GM20431 (cell line): ENCODE results near the gene DIAPH2.
"Not testable (repeated sequence)": the region's sequence is repeated elsewhere in the genome, so short reads cannot be mapped to it uniquely, and the experiment has no call there.

Experiments
- in situ Hi-C: fragments of 300-500 bp; cut with MseI, MboI; formaldehyde crosslinking; loops from one replicate; pipeline ENCODE4 v1.15.0; 2020; ENCODE audit warnings: low sequenced_read_pairs; ENCODE audit not compliant: unreplicated experiment

The DIAPH2 gene

GRCh38 chrX:97402903-97403302 lies 718.3 kb downstream of the DIAPH2 start:
- in situ Hi-C loops = no loop called here

GRCh38 chrX:97405031-97405660 lies 720.5 kb downstream of the DIAPH2 start:
- in situ Hi-C loops = no loop called here

- in situ Hi-C loops = not testable (repeated sequence)
These were observed 725.2 kb downstream of the DIAPH2 start for GRCh38 chrX:97409632-97410415.

DNA sequence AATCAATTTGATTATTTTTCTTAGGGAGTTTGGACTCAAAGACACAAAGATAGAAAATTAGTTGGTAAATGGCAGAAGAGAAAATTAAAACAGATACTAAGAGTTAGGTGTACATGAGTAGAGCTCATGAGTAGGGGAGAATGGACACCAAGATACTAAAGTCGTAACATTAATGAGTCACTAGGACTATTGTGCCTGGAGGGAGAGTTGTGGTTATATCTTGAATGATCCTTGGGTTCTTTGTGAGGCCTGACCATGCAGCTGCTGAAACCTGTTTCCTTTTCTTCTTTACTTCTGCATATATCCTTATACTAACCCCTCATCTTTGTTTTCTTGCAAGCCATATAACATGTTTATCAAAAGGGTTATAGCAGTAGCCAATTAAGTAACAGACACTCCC lies 731.8 kb downstream of the DIAPH2 start:
- in situ Hi-C loops = no loop called here

- in situ Hi-C loops = no loop called here
These were observed 744.5 kb downstream of the DIAPH2 start for GRCh38 chrX:97429101-97429500.

- in situ Hi-C loops = no loop called here
These were observed 746.6 kb downstream of the DIAPH2 start for GRCh38 chrX:97431281-97431680.

- in situ Hi-C loops = no loop called here
These were observed 761.7 kb downstream of the DIAPH2 start for GRCh38 chrX:97446298-97446882.

- in situ Hi-C loops = no loop called here
These were observed 762.7 kb downstream of the DIAPH2 start for GRCh38 chrX:97447306-97447705.

- in situ Hi-C loops = no loop called here
These were observed 767.6 kb downstream of the DIAPH2 start for GRCh38 chrX:97452283-97452682.

GRCh38 chrX:97461763-97462162 lies 777.1 kb downstream of the DIAPH2 start:
- in situ Hi-C loops = no loop called here

DNA sequence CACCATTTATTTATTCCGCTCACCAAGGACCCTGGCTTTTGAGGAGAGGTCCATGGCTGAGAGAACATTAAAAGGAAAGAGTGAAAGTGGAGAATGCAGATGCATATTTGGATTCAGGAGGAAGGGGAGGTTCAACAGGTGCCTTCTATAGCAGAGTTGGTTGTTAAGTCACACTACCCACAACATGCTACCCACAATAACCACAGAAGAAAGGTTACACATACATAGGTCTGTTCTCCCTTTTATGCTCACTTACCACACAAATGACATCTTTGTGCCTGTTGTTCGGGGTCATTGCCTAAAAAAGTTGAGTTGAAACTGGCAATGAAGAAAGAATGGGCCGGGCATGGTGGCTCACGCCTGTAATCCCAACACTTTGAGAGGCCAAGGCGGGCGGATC lies 786.4 kb downstream of the DIAPH2 start:
- in situ Hi-C loops = no loop called here

- in situ Hi-C loops = no loop called here
These were observed 790.3 kb downstream of the DIAPH2 start for GRCh38 chrX:97474933-97475332.

- in situ Hi-C loops = no loop called here
These were observed 794.7 kb downstream of the DIAPH2 start for GRCh38 chrX:97479106-97479890.

- in situ Hi-C loops = no loop called here
These were observed 796.6 kb downstream of the DIAPH2 start for GRCh38 chrX:97481228-97481627.

DNA sequence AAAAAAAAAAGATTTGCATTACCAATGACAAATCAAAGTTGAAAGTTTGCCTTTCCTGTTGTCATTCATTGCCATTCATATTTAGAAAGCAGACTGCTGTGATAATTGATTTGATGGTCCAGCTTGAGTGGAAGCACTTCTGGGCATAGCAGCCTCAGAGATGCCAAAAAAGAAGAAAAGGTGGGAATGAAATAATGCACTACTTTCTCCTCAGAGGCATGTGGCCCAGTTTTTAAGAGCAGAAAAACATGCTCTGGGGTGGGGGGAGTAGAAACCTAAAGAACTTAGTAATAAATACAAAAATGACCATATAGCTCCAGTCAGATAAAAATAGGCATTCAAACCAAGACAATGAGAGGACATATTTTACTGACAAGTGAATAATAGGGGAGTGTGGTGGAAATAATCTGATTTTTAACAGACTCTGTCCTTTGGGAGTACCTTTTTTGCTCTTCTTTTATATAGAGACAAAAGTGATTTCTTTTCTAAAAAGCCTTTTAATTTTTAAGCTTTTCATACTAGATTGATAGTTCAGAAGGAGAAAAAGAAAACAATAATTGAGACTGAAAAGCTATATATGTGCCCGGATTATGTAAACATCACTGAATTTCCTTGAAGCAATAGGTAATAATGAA lies 798.1 kb downstream of the DIAPH2 start:
- in situ Hi-C loops = no loop called here

- in situ Hi-C loops = no loop called here
These were observed 806.0 kb downstream of the DIAPH2 start for GRCh38 chrX:97490656-97491055.

DNA sequence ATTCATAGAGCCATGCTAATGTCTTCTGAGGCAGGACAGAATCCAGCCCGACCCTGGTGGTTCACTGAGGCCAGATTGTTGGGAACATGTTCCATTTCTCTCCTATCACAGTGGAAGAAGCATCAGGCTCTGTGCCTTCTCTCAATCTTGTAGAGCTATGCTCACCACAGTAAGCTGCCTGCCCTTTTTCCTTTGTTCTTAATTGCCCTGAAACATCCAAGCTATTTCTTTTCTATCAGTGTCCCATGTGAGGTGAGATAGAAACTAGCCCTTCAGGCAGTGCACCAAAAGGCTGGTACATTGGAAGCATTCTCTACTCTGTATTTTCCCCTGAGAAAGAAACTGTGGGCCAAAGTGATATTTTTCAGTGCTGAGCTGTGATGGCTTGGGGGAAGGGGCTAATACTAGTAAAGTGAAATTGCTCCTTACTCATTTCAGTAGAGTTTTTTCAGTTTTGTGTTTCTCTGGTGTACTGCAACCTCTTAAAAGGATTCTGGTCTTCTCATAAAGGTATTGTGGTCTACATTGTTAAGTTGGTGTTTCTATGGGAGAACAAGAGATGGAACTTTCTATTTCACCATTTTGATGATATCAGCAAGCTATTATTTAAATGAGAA lies 810.2 kb downstream of the DIAPH2 start:
- in situ Hi-C loops = no loop called here

DNA sequence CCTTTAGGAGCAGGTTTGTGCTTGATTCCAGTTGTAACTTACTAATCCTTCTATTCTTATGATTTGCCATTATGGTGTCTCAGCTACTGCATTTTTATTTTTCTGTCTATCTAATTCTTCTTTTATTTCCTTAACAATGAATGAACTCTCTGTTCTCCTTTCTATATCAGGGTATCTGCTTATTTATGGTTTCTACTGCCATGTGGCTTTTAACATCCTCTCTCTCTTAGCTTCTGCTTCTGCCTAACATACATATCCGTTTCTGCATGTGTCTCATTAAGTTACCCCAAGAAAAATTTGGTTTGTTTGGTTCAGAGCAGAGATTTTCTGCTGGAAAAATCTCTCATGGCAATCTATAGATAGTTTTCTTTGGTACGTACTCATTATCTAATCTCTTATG lies 813.5 kb downstream of the DIAPH2 start:
- in situ Hi-C loops = no loop called here

DNA sequence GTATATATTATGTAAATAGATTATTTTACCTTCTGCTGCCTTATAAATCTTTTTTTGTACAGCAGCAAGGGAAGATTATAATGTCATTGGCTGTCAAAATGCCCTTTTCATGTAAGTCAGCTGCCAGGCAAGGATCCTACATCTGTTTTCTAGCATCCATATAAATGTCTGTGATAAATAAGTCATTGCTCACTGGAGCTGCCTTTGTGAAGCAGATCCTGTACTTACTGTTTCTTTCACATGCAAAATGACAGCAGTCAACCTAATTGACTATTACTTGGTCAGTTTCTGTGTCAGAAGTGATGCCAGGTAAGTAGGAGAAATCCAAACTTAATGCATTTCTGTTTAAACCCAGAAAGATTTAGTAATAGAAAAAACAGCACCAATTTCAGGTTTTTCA lies 819.8 kb downstream of the DIAPH2 start:
- in situ Hi-C loops = no loop called here

GRCh38 chrX:97517763-97518162 lies 833.1 kb downstream of the DIAPH2 start:
- in situ Hi-C loops = no loop called here
